HepG2 (cell line): Measurements from ENCODE around the gene PLXNA3. TPM values are rescaled to one million over a fixed set of nuclear protein-coding genes. Genes with fewer than 3 reads are reported as not detected.

Experiments used
- CAMTA2 ChIP-seq: sonication (generic); formaldehyde crosslinking; IDR thresholded peaks from 2 replicates; pipeline ENCODE4 v1.4.0; 2020; ENCODE audit warnings: mild to moderate bottlenecking, missing genetic modification reagents, borderline replicate concordance
- ELF4 ChIP-seq: sonication (generic); formaldehyde crosslinking; IDR thresholded peaks from 2 replicates; pipeline ENCODE4 v1.5.0; 2020; ENCODE audit warnings: missing genetic modification reagents, mild to moderate bottlenecking, moderate library complexity, borderline replicate concordance
- HDAC6 ChIP-seq: fragments of 200-600 bp; sonication (generic); IDR thresholded peaks from 2 replicates; pipeline ENCODE4 v1.7.0; 2017; ENCODE audit warnings: mild to moderate bottlenecking, antibody characterized with exemption, low read length, low read depth
- KDM2A ChIP-seq: sonication (generic); formaldehyde crosslinking; IDR thresholded peaks from 2 replicates; pipeline ENCODE4 v1.4.0; 2020; ENCODE audit warnings: low read depth, missing genetic modification reagents, borderline replicate concordance
- LCORL ChIP-seq, 2 experiments: fragments of 450-650 bp in 1 of 2; sonication (generic) in 1 of 2; formaldehyde crosslinking in 1 of 2; IDR thresholded peaks; 2 replicates each; pipeline versions ENCODE4 v1.5.0 to v1.6.1; 2017 to 2020; ENCODE audit warnings: antibody characterized with exemption in 1 of 2, missing genetic modification reagents in 1 of 2
- NFYC ChIP-seq: IDR thresholded peaks from 2 replicates; pipeline ENCODE4 v1.6.1; 2016; ENCODE audit warnings: missing genetic modification reagents, missing compliant biosample characterization
- PCBP1 ChIP-seq: fragments of 200-400 bp; formaldehyde crosslinking; IDR thresholded peaks from 2 replicates; pipeline ENCODE4 v1.6.1; 2017; ENCODE audit warnings: mild to moderate bottlenecking, low read depth, low read length, borderline replicate concordance
- POLR2G ChIP-seq: fragments of 200-400 bp; formaldehyde crosslinking; IDR thresholded peaks from 2 replicates; pipeline ENCODE4 v1.6.1; 2018; ENCODE audit warnings: mild to moderate bottlenecking, low read depth, low read length, moderate library complexity
- PTBP1 ChIP-seq: fragments of 200-400 bp; formaldehyde crosslinking; IDR thresholded peaks from 2 replicates; pipeline ENCODE4 v1.6.1; 2018; ENCODE audit warnings: low read length, low read depth; ENCODE audit not compliant: poor library complexity, severe bottlenecking
- RARG ChIP-seq: sonication (generic); formaldehyde crosslinking; IDR thresholded peaks from 2 replicates; pipeline ENCODE4 v1.4.0; 2020; ENCODE audit warnings: low read depth, mild to moderate bottlenecking, missing genetic modification reagents
- RCOR2 ChIP-seq: IDR thresholded peaks from 2 replicates; pipeline ENCODE4 v1.6.1; 2016; ENCODE audit warnings: missing biosample characterization, missing genetic modification reagents
- RXRA ChIP-seq: sonication (generic); formaldehyde crosslinking; IDR thresholded peaks from 2 replicates; pipeline ENCODE4 v1.5.1; 2020; ENCODE audit warnings: missing genetic modification reagents
- SKI ChIP-seq: fragments of 450-650 bp; IDR thresholded peaks from one replicate; pipeline ENCODE4 v1.6.1; 2018; ENCODE audit warnings: mild to moderate bottlenecking; ENCODE audit not compliant: partially characterized antibody
- SNAPC2 ChIP-seq: sonication (generic); formaldehyde crosslinking; IDR thresholded peaks from 2 replicates; pipeline ENCODE4 v1.8.1; 2022; ENCODE audit warnings: mild to moderate bottlenecking, missing genetic modification reagents
- SP140L ChIP-seq: sonication (generic); formaldehyde crosslinking; IDR thresholded peaks from 2 replicates; pipeline ENCODE4 v1.4.0; 2020; ENCODE audit warnings: missing genetic modification reagents, borderline replicate concordance
- SYNCRIP ChIP-seq: fragments of 200-400 bp; formaldehyde crosslinking; IDR thresholded peaks from 2 replicates; pipeline ENCODE4 v1.6.1; 2018; ENCODE audit warnings: mild to moderate bottlenecking, low read depth, low read length; ENCODE audit not compliant: insufficient read depth
- TGIF2 ChIP-seq: IDR thresholded peaks from 2 replicates; pipeline ENCODE4 v1.6.1; 2016; ENCODE audit warnings: control low read depth, missing compliant biosample characterization
- ZNF792 ChIP-seq: IDR thresholded peaks from 2 replicates; pipeline ENCODE4 v1.6.1; 2016
- ZSCAN21 ChIP-seq: sonication (generic); formaldehyde crosslinking; IDR thresholded peaks from 2 replicates; pipeline ENCODE4 v1.8.0; 2022; ENCODE audit warnings: mild to moderate bottlenecking, missing genetic modification reagents, moderate library complexity, borderline replicate concordance
- polyA plus RNA-seq, 8 experiments: library from polyadenylated mRNA; depleted of rRNA in 3 of 8; stranded (reverse) in 7 of 8; unstranded in 1 of 8; fragments of >200 nt; fragmentation: Illumina TruSeq in 4 of 8; extraction: Trizol in 4 of 8; gene quantifications; 2 replicates each; pipeline versions ENCODE4 v1.2.1 to v1.2.3, GENCODE V29; 2011 to 2016; ENCODE audit warnings: low read depth in 4 of 8, missing spikeins in 1 of 8, mixed read lengths in 1 of 8; ENCODE audit not compliant: insufficient read depth in 1 of 8
- total RNA-seq, 5 experiments: library from RNA; depleted of rRNA; stranded (reverse); fragments of >200 nt; fragmentation: Illumina TruSeq; extraction: Trizol; gene quantifications; 2 replicates each; pipeline ENCODE4 v1.2.3, GENCODE V29; 2016; ENCODE audit warnings: low read depth in 1 of 5
- TF ChIP-seq, protein P1 (sequence below): sonication (generic); formaldehyde crosslinking; IDR thresholded peaks from 2 replicates; pipeline ENCODE4 v1.4.0; 2020; ENCODE audit warnings: missing genetic modification reagents
- TF ChIP-seq, protein P2 (sequence below): sonication (generic); formaldehyde crosslinking; IDR thresholded peaks from 2 replicates; pipeline ENCODE4 v1.8.1; 2022; ENCODE audit warnings: low read depth, mild to moderate bottlenecking, missing genetic modification reagents
- TF ChIP-seq, protein P3 (sequence below): sonication (generic); formaldehyde crosslinking; IDR thresholded peaks from 2 replicates; pipeline ENCODE4 v1.8.0; 2022; ENCODE audit warnings: mild to moderate bottlenecking, missing genetic modification reagents; ENCODE audit not compliant: insufficient replicate concordance

PLXNA3 gene
- total and polyA plus RNA-seq, 2 of the 13 experiments (the other 11 are each of a cell fraction or from before 2014, with no cell fraction given): 5.8 to 20.6 TPM

DNA sequence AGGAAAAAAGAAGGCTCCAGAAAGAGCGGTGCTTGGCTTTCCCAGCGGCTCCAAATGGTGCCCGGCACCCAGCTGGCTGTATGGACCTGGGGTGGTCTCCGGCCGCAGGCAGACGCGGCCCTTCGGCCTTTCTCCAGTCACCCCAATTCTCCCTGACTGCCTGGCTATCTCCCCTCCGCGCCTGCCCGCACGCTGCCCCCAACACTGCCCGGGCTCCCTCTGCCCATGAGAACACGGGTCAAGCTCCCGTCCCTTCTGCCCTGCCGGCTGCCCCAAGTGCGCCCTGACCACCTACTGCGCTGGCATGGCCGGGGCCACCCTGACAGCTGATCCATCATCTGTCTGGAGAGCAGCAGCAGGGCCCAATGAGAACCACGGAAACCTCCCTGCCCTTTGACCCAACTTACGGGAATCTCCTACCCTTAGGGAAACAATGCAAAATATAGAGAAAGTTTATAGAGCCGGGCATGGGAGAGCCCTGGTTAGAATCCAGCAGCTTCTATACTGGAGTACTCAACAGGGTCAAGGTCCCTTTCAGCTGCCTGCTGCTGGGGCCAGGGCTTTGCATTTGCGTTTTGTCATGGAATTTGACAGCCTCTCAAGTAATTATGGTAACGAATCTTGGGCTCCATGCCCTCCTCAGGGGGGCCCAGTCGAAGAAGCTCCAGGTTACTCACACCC is 59.2 kb downstream of the PLXNA3 start (continued):
- TF ChIP-seq NFYC (CRISPR knock-in tag) (peak; percentile 50), ZSCAN21 (CRISPR knock-in tag) (peak; percentile 38; the same call in 1 of the 2 replicates), SNAPC2 (CRISPR knock-in tag) (no peak), LCORL (IDR thresholded peaks at IDR 0.05) (no peak), LCORL (CRISPR knock-in tag; IDR thresholded peaks at IDR 0.05) (no peak), PTBP1 (no peak), PCBP1 (no peak), ELF4 (no peak), SYNCRIP (no peak), KDM2A (CRISPR knock-in tag) (no peak; the same call in 1 of the 2 replicates), SP140L (no peak), RXRA (CRISPR knock-in tag) (0 out of 2 replicates have a peak, but pooled peaks have one; percentile 15), HDAC6 (no peak), RCOR2 (no peak), CAMTA2 (CRISPR knock-in tag) (no peak), RARG (CRISPR knock-in tag) (no peak), POLR2G (peak; percentile 37; the same call in 1 of the 2 replicates), SKI (no peak), ZNF792 (CRISPR knock-in tag) (no peak), TGIF2 (CRISPR knock-in tag) (peak; percentile 47; the same call in 1 of the 2 replicates)
- TF ChIP-seq, protein P1, sequence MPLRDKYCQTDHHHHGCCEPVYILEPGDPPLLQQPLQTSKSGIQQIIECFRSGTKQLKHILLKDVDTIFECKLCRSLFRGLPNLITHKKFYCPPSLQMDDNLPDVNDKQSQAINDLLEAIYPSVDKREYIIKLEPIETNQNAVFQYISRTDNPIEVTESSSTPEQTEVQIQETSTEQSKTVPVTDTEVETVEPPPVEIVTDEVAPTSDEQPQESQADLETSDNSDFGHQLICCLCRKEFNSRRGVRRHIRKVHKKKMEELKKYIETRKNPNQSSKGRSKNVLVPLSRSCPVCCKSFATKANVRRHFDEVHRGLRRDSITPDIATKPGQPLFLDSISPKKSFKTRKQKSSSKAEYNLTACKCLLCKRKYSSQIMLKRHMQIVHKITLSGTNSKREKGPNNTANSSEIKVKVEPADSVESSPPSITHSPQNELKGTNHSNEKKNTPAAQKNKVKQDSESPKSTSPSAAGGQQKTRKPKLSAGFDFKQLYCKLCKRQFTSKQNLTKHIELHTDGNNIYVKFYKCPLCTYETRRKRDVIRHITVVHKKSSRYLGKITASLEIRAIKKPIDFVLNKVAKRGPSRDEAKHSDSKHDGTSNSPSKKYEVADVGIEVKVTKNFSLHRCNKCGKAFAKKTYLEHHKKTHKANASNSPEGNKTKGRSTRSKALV: 0 out of 2 replicates have a peak, but pooled peaks have one; percentile 34
- TF ChIP-seq, protein P2, sequence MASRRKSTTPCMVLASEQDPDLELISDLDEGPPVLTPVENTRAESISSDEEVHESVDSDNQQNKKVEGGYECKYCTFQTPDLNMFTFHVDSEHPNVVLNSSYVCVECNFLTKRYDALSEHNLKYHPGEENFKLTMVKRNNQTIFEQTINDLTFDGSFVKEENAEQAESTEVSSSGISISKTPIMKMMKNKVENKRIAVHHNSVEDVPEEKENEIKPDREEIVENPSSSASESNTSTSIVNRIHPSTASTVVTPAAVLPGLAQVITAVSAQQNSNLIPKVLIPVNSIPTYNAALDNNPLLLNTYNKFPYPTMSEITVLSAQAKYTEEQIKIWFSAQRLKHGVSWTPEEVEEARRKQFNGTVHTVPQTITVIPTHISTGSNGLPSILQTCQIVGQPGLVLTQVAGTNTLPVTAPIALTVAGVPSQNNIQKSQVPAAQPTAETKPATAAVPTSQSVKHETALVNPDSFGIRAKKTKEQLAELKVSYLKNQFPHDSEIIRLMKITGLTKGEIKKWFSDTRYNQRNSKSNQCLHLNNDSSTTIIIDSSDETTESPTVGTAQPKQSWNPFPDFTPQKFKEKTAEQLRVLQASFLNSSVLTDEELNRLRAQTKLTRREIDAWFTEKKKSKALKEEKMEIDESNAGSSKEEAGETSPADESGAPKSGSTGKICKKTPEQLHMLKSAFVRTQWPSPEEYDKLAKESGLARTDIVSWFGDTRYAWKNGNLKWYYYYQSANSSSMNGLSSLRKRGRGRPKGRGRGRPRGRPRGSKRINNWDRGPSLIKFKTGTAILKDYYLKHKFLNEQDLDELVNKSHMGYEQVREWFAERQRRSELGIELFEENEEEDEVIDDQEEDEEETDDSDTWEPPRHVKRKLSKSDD (CRISPR knock-in tag): no peak
- TF ChIP-seq, protein P3, sequence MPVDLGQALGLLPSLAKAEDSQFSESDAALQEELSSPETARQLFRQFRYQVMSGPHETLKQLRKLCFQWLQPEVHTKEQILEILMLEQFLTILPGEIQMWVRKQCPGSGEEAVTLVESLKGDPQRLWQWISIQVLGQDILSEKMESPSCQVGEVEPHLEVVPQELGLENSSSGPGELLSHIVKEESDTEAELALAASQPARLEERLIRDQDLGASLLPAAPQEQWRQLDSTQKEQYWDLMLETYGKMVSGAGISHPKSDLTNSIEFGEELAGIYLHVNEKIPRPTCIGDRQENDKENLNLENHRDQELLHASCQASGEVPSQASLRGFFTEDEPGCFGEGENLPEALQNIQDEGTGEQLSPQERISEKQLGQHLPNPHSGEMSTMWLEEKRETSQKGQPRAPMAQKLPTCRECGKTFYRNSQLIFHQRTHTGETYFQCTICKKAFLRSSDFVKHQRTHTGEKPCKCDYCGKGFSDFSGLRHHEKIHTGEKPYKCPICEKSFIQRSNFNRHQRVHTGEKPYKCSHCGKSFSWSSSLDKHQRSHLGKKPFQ (CRISPR knock-in tag): no peak
